ENCODE results near the gene INSRR.
A peak's percentile ranks its signal among the peaks of the same experiment; 100 is the strongest.

Gene INSRR

GRCh38 chr1:156869455-156869854 lies 10.5 kb upstream of the INSRR start:
- DNase-seq: no peak

GRCh38 chr1:156868341-156868740 lies 9.4 kb upstream of the INSRR start:
- no peak for DNase-seq

GRCh38 chr1:156866249-156866909 lies 7.5 kb upstream of the INSRR start:
- DNase-seq: peak; percentile 34

- DNase-seq: no peak
Measured at GRCh38 chr1:156865865-156866248, 6.9 kb upstream of the INSRR start.

GRCh38 chr1:156865258-156865657 lies 6.3 kb upstream of the INSRR start:
- no peak for DNase-seq

GRCh38 chr1:156864796-156865195 lies 5.9 kb upstream of the INSRR start:
- no peak for DNase-seq

- no peak for DNase-seq
Measured at GRCh38 chr1:156863631-156864030, 4.7 kb upstream of the INSRR start.

GRCh38 chr1:156862997-156863599 lies 4.2 kb upstream of the INSRR start:
- peak; percentile 49 for DNase-seq

GRCh38 chr1:156862584-156862983 lies 3.7 kb upstream of the INSRR start:
- DNase-seq: no peak

- DNase-seq: peak; percentile 66
Measured at GRCh38 chr1:156860628-156861423, 1.9 kb upstream of the INSRR start, which contains the start of gene NTRK1. Gene NTRK1 (plus strand): TSS chr1:156860865. CDS start chr1:156860935, 70 bp downstream.

GRCh38 chr1:156860113-156860627 lies 1.3 kb upstream of the INSRR start:
- peak; percentile 73 for DNase-seq

- DNase-seq: peak; percentile 40
Measured at GRCh38 chr1:156859523-156860112, 701 bp upstream of the INSRR start.

- DNase-seq: no peak
Measured at GRCh38 chr1:156858555-156858956, 361 bp downstream of the INSRR start.

- no peak for DNase-seq
Measured at GRCh38 chr1:156857532-156857931, 1.4 kb downstream of the INSRR start.

- no peak for DNase-seq
Measured at GRCh38 chr1:156856282-156856785, 2.6 kb downstream of the INSRR start.

GRCh38 chr1:156854634-156855033 lies 4.3 kb downstream of the INSRR start:
- no peak for DNase-seq

- no peak for DNase-seq
Measured at GRCh38 chr1:156853761-156854160, 5.2 kb downstream of the INSRR start.

- DNase-seq: no peak
Measured at GRCh38 chr1:156852418-156852874, 6.5 kb downstream of the INSRR start.

- DNase-seq: no peak
Measured at GRCh38 chr1:156851779-156852417, 7.0 kb downstream of the INSRR start.

- no peak for DNase-seq
Measured at GRCh38 chr1:156849151-156849496, 9.8 kb downstream of the INSRR start.

- peak; percentile 79 for DNase-seq
Measured at GRCh38 chr1:156848461-156849150, 10.3 kb downstream of the INSRR start.
